GM21526 (cell line): ENCODE measurements around the gene GNPTAB.
"Not testable (repeated sequence)": the region's sequence is repeated elsewhere in the genome, so short reads cannot be mapped to it uniquely, and the experiment has no call there.

Experiments
- ATAC-seq: cut with Tn5 transposase; IDR thresholded peaks from one replicate; pipeline ENCODE4 v1.9.1; 2021; ENCODE audit warnings: moderate library complexity; ENCODE audit not compliant: unreplicated experiment, low FRiP score

The GNPTAB gene

DNA sequence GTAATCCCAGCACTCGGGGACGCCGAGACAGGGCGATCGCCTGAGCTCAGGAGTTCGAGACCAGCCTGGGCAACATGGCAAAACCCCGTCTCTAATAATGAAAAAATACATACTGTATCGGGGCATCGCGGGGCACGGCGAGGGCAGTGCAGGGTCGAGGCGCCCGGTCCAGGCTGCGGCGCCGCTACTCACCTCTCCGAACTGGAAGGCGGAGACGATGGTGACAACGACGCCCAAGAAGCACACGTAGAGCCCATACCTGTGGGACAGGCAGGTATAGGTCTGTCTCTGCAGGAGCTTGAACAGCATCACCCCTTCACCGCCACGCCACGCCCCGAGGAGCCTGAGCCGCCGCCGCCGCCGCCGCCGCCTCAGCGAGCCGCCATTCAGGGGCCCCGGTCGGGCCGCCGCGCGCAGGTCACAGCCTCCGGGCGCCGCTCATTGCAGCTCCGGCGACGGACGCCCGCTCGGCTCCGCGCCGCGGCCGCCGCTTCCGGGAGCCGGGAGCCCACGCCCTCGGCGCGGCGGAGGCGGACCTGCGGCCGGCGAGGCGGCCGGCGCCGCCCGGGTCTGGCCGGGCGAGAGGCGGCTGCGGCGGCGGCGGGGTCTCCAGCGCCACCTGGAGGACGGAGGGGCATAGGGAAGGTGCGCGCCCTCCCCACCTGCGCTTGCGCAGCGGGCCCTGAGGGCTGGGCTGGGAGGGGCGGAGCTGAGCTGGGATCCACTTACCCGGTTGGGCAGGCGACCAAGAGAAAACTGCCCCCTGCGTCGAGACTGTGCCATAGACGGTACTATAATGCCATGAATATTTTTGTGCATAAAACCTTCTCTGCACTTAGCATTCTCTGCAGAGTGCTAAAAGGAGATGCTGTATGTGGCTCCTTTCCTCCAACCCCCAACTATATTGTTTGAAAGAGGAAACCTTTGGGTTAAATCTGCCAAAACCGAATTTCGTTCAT is at the start of gene GNPTAB:
Gene GNPTAB (minus strand): TSS at position 593 of the 959 bp plus-strand sequence. CDS start 284 bp downstream, at position 309.
- ATAC-seq, result peak; percentile 91

DNA sequence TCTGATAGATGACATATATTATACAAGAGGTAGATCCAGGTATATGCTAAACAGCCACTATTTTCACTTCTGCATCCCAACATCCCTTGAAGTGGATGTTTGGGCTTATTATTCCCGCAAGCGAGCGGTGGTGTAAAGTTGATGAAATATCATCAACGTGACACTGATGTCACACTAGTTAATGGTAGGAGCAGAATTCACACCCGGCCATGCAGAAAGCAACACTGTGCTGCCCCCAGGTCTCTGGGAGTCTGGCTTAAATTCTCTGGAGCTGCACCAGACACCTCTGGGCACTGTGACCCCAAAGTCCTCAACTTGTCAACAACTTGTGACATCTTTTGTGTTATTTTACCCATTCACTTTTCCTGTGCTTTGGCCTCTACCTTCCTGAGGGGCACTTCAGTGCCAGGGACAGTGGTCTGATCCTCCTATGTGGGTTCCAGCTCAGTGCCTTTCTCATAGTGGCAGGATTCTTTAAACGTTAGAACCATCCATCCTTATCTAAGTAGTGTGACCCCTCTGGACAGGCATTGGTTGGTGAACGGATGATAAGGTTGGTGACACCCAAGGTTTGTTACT is 47.6 kb upstream of the GNPTAB start:
- peak; percentile 2 for ATAC-seq

DNA sequence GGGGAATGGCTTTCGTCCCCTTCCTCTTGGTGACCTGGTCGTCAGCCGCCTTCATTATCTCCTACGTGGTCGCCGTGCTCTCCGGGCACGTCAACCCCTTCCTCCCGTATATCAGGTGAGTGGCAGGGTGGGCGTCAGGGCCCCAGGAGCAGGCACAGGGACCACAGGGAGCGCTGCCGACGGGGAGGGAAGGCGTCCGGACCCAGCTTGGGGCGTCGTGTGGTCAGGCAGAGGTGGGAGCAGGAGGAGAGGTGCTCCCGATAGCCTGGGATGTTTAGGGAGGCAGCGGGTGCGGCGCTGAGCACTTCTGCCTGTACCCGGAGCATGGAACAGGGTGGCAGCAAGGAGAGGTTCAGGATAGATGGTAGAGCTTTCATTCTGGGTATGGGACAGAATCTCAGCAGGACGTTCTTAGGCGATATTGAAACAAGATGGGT is 47.1 kb upstream of the GNPTAB start:
- ATAC-seq, result peak; percentile 14

DNA sequence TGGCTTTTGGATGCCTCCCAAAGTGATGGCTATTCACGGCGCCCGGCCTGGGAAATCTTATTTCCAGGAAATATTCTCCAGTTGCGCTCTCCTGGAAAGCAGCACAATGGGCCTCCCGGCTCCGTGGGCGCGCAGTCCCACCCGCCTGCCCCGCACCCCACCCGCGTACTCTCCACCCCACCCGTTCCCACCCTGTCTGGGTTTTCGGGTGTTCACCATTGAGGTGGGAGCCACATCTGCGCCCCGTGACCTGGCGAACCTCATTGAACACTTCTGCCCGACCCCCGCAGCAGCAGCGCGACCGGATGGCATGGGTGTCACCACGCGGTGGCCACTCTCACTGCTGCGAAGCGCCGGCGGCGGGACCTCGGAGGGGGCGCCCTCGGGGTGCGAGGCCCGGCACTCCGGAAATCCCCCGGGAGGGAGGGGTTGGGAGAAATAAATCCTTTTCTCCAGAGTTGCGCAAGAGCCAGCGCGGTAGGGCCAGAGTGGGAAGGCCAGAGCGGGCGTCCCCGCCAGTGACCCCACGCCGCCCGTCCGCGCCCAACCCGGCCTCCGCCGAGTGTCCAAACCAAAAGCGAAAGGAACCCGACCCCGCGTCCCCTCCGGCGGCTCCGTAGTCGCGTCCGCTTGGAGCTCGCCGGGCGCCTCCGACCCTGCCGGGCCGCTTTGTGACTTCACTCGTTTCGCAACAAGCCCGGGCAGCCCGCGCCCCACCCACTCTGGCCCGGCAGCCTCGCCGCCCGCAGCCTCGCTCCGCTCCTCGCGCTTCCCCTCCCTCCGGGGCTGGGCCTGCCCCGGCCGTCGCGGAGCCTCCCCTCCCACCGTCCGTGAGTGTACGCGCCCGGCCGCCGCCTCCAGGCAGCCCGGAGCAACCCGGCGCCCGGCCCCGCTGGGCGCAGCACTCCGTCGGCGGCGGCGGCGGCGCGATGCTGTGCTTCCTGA is 46.4 kb upstream of the GNPTAB start, which contains the start of gene DRAM1:
Gene DRAM1 (plus strand): TSS at position 720 of the 945 bp plus-strand sequence. CDS start 210 bp downstream, at position 930.
- peak; percentile 85 for ATAC-seq

DNA sequence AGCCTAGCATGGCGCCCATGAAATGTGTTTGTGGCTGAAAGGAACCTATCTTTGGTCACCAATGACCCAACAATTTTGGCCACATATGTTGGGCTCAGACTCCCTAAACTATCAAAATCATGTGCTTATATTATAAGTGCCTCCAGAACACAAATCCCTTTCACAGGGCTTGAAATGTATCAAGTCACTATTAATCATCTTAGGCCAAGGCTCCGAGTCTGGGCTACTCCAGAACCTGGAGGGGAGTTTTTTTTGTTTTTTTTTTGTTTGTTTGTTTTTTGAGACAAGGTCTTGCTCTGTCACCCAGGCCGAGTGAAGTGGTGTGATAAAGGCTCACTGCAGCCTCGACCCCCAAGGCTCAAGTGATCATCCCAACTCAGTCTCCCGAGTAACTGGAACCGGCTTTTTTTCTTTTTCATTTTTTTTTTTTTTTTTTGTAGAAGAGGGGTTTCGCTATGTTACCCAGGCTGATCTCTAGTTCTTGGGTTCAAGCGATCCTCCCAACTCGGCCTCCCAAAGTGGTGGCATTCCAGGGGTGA is 45.6 kb upstream of the GNPTAB start:
- ATAC-seq, result no peak

DNA sequence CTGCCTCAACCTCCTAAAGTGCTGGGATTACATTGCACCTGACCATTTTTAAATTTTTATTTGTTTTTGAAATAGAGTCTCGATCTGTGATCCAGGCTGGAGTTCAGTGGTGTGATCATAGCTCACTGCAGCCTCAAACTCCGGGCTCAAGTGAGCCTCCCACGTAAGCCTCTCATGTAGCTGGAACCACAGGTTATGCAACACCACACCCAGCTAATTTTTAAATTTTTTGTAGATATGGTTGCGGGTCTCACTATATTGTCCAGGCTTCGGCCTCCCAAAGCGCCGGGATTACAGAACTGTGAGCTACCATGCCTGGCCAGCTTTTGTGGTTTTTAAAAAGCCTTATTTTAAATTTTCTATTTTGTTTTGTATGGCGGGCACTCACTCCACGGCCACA is 44.4 kb upstream of the GNPTAB start:
- no peak for ATAC-seq

DNA sequence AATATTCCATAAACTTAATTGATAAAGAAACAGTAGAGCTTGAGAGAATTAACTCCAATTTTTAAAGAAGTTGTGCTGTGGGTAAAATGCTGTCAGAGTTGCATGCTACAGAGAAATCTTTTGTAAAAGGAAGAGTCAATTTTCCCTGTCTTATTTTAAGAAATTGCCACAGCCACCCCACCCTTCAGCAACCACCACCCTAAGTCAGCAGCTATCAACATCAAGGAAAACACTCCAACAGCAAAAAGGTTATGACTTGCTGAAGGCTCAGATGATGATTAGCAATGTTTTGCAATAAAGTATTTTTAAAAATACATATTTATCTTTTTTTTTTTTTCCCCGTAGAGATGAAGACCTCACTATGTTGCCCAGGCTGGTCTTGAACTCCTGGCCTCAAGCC is 40.2 kb upstream of the GNPTAB start:
- no peak for ATAC-seq

DNA sequence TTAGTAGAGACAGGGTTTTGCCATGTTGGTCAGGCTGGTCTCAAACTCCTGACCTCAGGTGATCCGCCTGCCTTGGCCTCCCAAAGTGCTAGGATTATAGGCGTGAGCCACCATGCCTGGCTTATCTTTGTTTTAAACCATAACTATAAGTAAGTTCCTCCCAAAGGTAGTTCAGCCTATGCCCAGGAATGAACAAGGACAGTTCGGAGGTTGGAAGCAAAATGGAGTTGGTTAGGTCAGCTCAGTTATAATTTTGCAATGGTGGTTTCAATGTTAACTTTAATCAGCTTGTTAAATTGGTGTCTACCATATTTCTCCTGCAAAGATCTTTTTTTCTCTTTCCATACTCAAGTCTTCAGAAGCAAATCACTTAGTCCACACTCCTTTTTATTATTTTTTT is 36.9 kb upstream of the GNPTAB start:
- not testable (repeated sequence) for ATAC-seq

GRCh38 chr12:101866615-101867373 is 36.0 kb upstream of the GNPTAB start:
- no peak for ATAC-seq

- no peak for ATAC-seq
Observed at GRCh38 chr12:101863981-101864380, 33.2 kb upstream of the GNPTAB start.

DNA sequence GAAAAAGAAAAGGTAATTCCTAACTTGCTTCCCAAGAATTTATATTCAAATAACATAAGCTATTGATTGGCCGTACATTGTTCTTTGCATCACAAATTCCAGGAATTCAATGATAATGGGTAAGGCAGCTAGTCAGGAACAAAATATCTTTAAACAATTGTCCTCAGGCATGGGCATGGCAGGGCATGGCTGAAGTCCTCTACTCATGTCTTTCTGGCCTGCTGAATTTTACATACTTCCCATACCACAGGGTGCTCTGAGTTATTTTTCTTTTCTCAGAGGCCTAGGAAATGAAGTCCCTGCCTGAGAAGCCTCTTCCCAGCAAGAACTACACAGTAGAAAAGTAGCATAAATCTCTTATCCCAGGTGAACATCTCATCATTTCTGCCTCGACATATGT is 31.5 kb upstream of the GNPTAB start:
- no peak for ATAC-seq

DNA sequence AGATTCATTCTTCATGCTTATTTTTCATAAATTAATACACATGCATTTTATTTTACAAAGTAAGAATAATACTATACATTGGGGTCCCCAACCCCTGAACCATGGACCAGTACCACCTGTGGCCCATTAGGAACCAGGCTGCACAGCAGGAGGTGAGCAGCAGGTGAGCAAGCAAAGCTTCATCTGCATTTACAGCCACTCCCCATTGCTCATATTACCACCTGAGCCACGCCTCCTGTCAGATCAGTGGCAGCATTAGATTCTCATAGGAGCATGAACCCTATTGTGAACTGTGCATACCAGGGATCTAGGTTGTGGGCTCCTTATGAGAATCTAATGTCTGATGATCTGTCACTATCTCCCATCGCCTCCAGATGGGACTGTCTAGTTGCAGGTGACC is 30.9 kb upstream of the GNPTAB start:
- ATAC-seq, result not testable (repeated sequence)

DNA sequence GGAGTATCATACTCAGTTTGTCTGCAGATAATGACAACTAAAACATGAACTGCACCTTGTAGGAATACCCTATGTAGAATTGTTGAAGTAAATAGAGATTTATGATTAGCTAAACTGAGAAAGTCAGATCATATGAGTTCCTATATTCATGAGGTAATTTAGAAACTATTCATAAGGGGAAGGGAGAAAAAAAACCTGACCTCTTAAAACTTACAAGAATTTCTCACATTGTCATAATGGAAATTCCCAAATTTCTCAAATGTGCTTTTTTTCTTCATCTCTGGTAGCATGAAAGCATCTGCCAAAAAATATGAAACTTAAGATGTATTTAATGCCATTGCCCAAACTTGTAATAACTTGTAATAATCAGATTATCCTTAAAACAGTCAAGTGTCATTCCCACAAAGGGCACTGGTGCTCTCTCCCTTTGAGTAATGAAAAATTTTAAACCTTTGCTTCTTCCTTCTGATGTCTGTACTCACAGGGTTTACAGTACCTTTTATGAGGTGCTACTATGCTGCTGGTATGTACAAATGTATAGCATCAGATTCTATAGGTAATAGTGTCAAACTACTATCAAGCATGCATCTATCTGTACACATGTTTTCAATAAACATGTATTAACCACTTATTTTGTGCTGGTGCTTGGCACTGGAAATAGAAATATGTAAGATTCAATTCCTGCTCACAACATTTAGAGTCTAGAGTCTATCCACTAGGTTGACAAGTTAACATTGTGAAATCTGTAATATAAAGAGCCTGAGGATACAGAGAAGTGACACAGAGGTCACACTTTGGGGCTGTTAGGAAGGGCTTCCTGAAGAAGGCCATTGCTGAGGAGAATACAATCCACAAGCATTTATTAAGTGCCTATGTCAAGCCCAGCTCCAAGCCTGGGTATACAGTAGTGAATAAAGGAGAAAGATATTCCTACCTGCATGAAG is 29.2 kb upstream of the GNPTAB start:
- ATAC-seq, result peak; percentile 39

DNA sequence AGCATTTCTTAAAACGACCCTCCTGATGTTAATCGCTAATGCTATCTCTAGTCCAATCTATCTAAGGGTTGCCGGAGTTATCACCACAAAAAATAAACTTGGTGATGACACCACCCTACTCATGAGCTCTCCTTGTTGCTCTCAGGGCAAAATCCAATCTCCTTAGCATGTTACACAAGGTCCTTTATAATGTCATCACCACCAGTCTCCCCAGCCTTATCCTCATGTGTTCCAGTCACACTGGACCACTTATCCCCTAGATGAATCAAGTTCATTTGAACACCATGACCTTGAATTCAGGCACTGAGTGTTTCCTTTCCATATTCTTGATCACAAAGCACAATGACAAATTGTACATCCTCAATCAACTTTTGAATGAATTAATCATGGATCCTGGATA is 27.6 kb upstream of the GNPTAB start:
- no peak for ATAC-seq

GRCh38 chr12:101857043-101857558 is 26.3 kb upstream of the GNPTAB start:
- ATAC-seq, result no peak

GRCh38 chr12:101856614-101857013 is 25.9 kb upstream of the GNPTAB start:
- ATAC-seq, result not testable (repeated sequence)

DNA sequence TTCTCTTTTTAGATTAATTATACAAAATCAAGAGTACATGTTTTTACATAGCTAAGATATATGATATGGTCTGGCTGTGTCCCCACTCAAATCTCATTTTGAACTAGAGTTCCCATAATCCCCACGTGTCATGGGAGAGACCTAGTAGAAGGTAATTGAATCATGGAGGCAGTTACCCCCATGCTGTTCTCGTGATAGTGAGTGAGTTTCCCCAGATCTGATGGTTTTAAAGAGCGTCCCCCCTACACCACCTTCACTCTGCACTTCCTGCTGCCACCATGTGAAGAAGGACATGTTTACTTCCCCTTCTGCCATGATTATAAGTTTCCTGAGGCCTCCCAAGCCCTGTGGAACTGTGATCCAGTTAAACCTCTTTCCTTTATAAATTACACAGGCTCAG is 25.2 kb upstream of the GNPTAB start:
- no peak for ATAC-seq

DNA sequence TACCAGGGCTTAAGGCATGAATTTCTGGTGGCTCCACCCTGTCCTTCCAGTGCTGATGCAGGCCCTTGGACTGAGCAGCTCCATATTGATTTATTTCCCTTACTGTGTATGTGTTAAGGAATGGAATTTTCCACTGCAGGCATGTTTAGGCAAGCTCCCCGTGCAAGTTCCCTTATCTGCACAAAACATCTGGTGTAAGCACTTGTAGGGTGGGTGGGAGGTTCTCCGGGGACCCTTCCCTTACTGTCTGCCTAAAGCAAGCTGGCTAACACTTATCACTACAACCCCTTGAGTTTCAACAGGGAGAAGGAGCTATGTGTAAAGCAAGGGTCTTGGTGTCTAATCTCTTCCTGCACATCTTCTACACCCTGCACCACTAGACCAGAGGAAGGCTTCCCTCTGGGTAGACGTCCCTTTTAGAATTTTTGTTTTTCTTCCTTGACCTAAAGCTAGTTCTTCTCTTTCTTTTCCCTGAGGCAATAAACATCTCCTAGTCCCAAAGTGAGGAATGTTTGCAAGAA is 24.7 kb upstream of the GNPTAB start:
- ATAC-seq, result no peak
